Stimulated activated CD8-positive, alpha-beta memory T cell treated with anti-CD3 and anti-CD28 coated beads, Interleukin-2, amount 100 ng/mL, for 48 hours (primary cell): ENCODE measurements around the gene PRR36.

ENCODE experiments used
- DNase-seq, 2 donors: peaks; one replicate each; pipeline ENCODE4 v3.0.0-alpha.2; 2020; ENCODE audit warnings: low read depth in 2 of 2

PRR36 gene

DNA sequence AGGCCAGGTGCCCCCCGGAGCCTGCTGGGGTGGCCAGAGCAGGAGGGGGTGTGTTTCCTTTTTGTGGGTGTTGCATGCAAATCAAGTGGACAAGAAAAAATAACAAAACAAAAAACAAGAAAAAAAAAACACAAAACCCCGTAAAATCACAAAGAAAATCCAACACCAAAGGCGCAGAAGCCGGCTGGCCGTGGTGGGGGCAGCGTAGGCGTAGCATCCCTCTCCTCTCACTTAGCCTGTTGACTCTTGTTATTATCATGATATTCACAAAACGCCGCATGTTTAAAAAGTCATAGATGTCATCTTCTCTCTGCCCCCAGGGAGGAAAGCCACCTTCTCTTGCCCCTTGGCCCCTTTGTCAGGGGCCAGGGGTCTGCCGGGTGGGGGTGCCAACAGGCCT lies 39.5 kb upstream of the PRR36 start:
- no peak for DNase-seq

DNA sequence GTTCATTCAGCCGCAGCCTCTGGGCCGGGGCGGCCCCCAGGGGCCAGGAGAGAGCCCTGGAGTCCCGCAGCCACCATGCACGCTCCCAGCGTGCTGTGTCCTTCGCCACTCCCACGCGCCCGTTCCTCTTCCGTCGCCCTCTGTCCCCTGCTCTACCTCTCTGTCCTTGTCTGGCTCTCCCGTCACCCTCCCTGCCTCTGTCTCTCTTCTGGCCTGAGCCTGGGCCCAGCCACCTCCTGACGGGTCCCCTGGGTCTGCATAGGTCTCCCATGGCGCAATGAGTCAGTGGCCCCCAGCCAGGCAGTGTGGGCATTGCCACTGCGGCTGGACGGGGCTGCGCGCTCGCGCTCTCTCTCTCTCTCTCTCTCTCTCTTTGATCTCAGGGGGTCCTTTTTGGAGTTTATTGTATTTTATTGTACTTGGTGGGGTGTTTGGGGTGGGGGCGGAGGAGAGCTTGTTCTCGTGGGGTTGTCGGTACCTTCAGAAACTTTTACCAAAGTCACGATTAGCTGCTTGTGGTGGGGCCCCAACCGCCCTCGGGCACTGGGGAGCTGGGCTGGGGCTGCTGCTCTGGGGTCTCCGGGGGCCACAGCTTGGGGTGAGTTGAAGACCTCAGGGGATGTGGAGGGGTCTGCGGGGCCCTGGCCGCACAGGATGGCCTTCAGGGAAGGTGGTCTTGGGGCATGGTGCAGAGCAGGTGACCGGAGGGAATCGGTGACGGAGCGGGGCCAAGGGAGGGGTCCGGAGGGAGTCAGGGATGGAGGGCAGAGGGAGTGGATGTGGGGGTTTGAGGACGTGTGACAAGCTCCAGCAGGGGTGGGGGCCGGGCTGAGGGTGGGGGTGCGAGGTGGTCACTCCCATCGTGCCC lies 38.7 kb upstream of the PRR36 start:
- no peak for DNase-seq

DNA sequence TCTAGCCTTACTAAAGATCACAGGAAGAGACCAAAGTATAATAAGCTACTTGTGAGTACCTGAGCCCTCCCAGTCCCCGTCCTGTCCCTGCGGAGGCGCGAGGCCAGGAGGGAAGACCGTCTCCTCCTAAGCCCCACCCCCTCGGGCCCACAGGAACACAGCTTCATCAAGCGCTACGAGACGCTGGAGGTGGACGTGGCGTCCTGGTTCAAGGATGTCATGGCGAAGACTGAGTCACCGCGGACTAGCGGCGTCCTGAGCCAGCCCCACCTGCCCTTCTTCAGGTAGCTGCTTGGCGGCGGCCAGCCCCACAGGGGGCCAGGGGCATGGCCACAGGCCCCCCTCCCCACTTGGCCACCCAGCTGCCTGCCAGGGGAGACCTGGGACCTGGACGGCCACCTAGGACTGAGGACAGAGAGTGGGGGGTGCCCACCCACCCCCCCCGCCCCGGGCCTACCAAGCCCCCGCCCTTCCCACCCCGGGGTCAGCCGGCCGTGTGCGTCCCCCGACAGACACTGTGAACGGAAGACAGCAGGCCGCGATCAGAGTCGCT lies 38.0 kb upstream of the PRR36 start:
- DNase-seq = no peak

- DNase-seq = no peak
Observed at GRCh38 chr19:7911508-7912143, 37.4 kb upstream of the PRR36 start.

GRCh38 chr19:7910321-7911161 lies 36.4 kb upstream of the PRR36 start:
- DNase-seq = no peak

GRCh38 chr19:7909471-7910067 lies 35.4 kb upstream of the PRR36 start:
- DNase-seq = no peak

DNA sequence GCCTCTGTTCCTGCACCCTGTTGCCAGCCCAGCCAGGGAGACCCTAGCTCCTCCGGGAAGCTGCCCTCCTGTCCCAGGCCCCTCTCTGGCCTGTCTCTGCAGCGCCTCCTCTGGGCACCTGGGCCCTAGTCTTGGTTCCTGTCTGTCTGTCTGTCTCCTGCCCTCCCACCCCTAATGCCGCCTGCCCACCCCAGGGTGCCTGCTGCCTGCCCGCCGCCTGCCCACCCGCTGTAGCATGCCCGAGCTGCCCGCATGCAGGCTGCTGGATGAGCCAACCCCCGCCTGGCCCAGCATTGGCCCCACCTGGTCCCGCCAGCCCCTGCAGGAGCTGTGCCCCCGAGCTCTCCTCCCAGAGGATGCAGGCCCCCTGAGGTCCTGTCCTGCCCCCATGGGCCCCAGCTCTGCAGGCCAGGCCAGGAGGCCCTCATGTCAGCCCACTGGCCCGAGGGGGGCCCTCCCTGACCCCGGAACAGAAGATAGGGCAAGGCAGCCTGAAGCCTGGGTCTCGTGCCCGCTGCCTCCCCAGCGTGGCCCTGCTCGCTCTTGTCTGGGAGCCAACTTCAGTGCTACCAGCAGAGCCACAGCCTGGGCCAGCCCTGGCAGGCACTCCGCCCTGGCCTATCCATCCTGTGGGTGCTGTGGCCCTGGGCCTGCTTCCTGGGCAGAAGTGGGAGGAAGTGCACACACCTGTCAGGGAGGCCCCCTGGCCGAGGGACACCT lies 34.7 kb upstream of the PRR36 start:
- DNase-seq = no peak

DNA sequence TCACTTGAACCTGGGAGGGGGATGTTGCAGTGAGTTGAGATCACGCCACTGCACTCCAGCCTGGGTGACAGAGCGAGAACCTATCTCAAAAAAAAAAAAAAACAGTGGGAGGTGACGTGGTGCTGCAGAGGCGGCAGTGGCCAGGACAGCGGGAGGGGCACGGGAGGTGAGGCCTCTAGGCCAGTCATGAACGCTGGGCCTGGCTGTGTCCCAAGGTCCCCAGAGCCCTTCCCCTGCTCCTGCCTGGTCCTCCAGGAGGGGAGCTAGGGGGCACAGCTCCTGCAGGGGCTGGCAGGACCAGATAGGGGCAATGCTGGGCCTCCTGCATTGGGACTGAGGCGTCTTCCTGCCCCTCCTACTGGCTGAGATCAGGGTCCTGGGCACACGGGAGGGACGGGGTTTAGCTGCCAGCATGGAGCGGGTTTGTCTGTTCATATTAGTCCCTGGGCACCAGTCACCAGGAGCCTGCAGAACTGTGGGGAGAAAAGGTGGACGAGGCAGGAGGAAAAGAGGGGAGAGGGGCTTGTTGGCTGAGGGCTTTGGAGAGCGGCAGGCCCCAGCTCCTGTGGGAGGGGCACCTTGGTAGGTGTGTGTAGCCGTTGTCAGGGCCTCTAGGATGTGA lies 34.0 kb upstream of the PRR36 start:
- no peak for DNase-seq

GRCh38 chr19:7907544-7907943 lies 33.4 kb upstream of the PRR36 start:
- DNase-seq = no peak

GRCh38 chr19:7907122-7907521 lies 32.9 kb upstream of the PRR36 start:
- DNase-seq = no peak

GRCh38 chr19:7905859-7906258 lies 31.7 kb upstream of the PRR36 start:
- no peak for DNase-seq

DNA sequence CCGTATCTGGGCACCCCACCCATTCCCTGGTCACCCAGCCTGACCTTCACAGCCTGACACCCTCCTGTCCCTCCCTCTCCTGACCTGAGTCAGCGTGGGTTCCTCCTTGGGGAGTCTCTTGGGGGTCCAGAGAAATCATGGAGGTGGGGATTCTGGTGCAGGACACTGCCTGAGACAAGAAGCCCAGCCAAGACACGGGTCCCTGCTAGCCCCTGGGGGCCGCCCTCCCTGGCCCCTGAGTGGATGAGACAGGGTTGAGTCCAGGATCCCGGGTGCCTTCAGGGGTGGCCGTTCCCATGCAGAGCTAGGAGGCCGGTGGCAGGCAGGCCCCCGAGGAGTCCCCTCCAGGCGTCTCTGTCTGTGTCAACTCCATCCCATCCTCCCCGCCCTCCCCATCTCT lies 31.1 kb upstream of the PRR36 start:
- DNase-seq = no peak

GRCh38 chr19:7904074-7905020 lies 30.2 kb upstream of the PRR36 start:
- peak; percentile 37 to 52 for DNase-seq

GRCh38 chr19:7903244-7904073 lies 29.3 kb upstream of the PRR36 start, which contains the start of gene MAP2K7:
Gene MAP2K7, plus strand, starts transcription at chr19:7903877. Its CDS starts 68 bp downstream, at chr19:7903945.
- peak; percentile 100 for DNase-seq

DNA sequence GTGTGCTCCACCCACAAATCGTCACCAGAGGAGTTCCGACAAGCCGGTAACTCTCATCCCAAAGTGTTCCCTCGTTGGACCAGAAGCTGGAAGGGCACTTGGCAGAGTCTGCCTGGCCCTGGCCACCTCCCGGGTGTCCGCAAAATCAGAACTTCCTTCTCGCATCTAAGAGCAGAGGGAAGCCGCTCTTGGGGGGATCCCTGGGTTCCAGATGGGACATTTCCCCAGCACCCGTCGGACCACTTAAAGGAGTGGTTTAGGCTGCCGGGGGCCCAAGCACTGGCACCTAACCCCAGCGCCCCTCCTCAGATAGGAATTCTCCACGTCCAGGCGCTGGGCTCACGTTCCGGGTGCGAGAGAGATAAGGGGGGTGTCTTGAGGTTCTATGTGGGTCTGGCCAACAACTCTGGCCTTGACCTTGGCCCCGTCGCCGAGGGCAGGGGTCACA lies 28.6 kb upstream of the PRR36 start:
- no peak for DNase-seq

DNA sequence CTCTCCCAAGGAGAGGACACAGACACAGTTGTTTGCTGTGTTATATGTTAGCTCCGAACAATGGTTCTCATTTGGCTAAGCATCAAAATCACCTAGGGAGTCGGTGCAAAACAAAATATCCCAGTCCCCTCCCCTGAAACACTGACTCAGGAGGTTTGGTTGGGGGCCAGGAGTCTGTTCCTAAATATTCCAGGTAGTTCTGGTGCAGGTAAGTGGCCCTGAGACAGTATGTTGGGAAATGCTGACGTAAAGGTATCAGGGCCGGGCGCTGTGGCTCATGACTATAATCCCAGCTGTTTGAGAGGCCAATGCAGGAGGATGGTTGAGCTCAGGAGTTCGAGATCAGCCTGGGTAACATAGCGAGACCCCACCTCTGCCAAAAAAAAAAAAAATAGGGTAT lies 27.1 kb upstream of the PRR36 start:
- no peak for DNase-seq

- no peak for DNase-seq
Observed at GRCh38 chr19:7900931-7901330, 26.7 kb upstream of the PRR36 start.

DNA sequence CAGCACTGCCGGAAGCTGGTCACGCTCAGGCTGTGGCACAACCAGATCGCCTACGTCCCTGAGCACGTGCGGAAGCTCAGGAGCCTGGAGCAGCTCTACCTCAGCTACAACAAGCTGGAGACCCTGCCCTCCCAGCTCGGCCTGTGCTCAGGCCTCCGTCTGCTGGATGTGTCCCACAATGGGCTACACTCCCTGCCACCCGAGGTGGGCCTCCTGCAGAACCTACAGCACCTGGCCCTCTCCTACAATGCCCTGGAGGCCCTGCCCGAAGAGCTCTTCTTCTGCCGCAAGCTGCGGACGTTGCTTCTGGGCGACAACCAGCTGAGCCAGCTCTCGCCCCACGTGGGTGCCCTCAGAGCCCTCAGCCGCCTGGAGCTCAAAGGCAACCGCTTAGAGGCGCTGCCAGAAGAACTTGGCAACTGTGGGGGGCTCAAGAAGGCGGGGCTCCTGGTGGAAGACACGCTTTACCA lies 26.2 kb upstream of the PRR36 start:
- DNase-seq = no peak
